Activated B cell treated with CpG ODN at 0.5 μM for 24 hours (primary cell): ENCODE measurements around the gene ARL15. TPM values are rescaled to one million over a fixed set of nuclear protein-coding genes. Genes with fewer than 3 reads are reported as not detected.

Experiments used
- ATAC-seq: fragments of 200-7000 bp; cut with Tn5 transposase; one replicate; pipeline ENCODE4 v1.10.0; 2021; ENCODE audit warnings: low read depth, mild to moderate bottlenecking, moderate library complexity
- CTCF ChIA-PET: fragments of 350-600 bp; sonication (Branson Sonifier 250); formaldehyde crosslinking; loops from one replicate; lab custom pipeline; 2021; ENCODE audit warnings: antibody characterized with exemption; lab: Charles Lee
- POLR2A ChIA-PET: fragments of 350-600 bp; sonication (Branson Sonifier 250); formaldehyde crosslinking; loops from one replicate; lab custom pipeline; 2021; ENCODE audit warnings: antibody characterized with exemption; lab: Charles Lee
- DNase-seq: peaks from one replicate; pipeline ENCODE4 v3.0.0; 2022
- H3K27ac Mint-ChIP-seq: one replicate; pipeline ENCODE4 v1.8.0; 2020; ENCODE audit warnings: mixed read lengths
- H3K27me3 Mint-ChIP-seq: one replicate; pipeline ENCODE4 v1.8.0; 2021; ENCODE audit warnings: mixed read lengths
- H3K36me3 Mint-ChIP-seq: one replicate; pipeline ENCODE4 v1.8.0; 2021; ENCODE audit warnings: low read depth, mixed read lengths
- H3K4me1 Mint-ChIP-seq: one replicate; pipeline ENCODE4 v1.8.0; 2021; ENCODE audit warnings: mixed read lengths
- H3K4me3 Mint-ChIP-seq: one replicate; pipeline ENCODE4 v1.8.0; 2020; ENCODE audit warnings: mild to moderate bottlenecking, mixed read lengths
- H3K9me3 Mint-ChIP-seq: one replicate; pipeline ENCODE4 v1.8.0; 2020; ENCODE audit warnings: mixed read lengths
- CTCF ChIP-seq: fragments of 200-600 bp; IDR thresholded peaks from one replicate; pipeline ENCODE4 v1.8.0; 2022; ENCODE audit warnings: antibody characterized with exemption, mild to moderate bottlenecking
- intact Hi-C: fragments of 100-400 bp; cut with micrococcal nuclease; formaldehyde crosslinking; loops from one replicate; pipeline ENCODE4 v1.15.1; 2024
- total RNA-seq: library from RNA; stranded (reverse); gene quantifications from 2 replicates; pipeline ENCODE4 v1.2.3, GENCODE V29; 2022

ARL15 gene
- total RNA-seq, 1 donor from 2014 or later = 17.5 TPM

- intact Hi-C loops = no loop called here
- no peaks in the 10 kb centered on the region for H3K36me3 Mint-ChIP-seq
- H3K9me3 Mint-ChIP-seq = peaks cover 8% of the 10 kb centered on the region
- H3K4me3 Mint-ChIP-seq = no peak overlapping the region
- POLR2A ChIA-PET = no interaction called here
- no peak overlapping the region for H3K27ac Mint-ChIP-seq
- no peak for TF ChIP-seq CTCF
- ATAC-seq = no peak
- CTCF ChIA-PET = no interaction called here
- no peaks in the 10 kb centered on the region for H3K4me1 Mint-ChIP-seq
- DNase-seq = no peak
- H3K27me3 Mint-ChIP-seq = peaks cover under 1% of the 10 kb centered on the region
Observed at GRCh38 chr5:54347221-54347865, 37.0 kb upstream of the ARL15 start.

GRCh38 chr5:54344653-54345052, 34.3 kb upstream of the ARL15 start:
- H3K4me3 Mint-ChIP-seq = no peak overlapping the region
- no peak overlapping the region for H3K27ac Mint-ChIP-seq
- TF ChIP-seq CTCF = no peak
- H3K27me3 Mint-ChIP-seq = no peaks in the 10 kb centered on the region
- no peak for DNase-seq
- ATAC-seq = no peak
- POLR2A ChIA-PET = no interaction called here
- intact Hi-C loops = no loop called here
- peaks cover 8% of the 10 kb centered on the region for H3K9me3 Mint-ChIP-seq
- no peaks in the 10 kb centered on the region for H3K36me3 Mint-ChIP-seq
- CTCF ChIA-PET = no interaction called here
- no peaks in the 10 kb centered on the region for H3K4me1 Mint-ChIP-seq

- ChIA-PET CTCF (no interaction called here), POLR2A (no interaction called here)
- Mint-ChIP-seq H3K27me3 (no peaks in the 10 kb centered on the region), H3K27ac (no peak overlapping the region), H3K4me3 (no peak overlapping the region), H3K36me3 (no peaks in the 10 kb centered on the region), H3K4me1 (no peaks in the 10 kb centered on the region), H3K9me3 (peaks cover 9% of the 10 kb centered on the region)
- ATAC-seq (no peak), DNase-seq (no peak)
- no peak for TF ChIP-seq CTCF
- intact Hi-C loops = no loop called here
Observed at GRCh38 chr5:54341971-54342370, 31.6 kb upstream of the ARL15 start.

GRCh38 chr5:54337523-54337922, 27.1 kb upstream of the ARL15 start:
- CTCF ChIA-PET = no interaction called here
- no peak for TF ChIP-seq CTCF
- ATAC-seq (no peak), DNase-seq (no peak)
- Mint-ChIP-seq H3K4me1 (no peaks in the 10 kb centered on the region), H3K27me3 (peaks cover 17% of the 10 kb centered on the region), H3K4me3 (no peak overlapping the region), H3K36me3 (no peaks in the 10 kb centered on the region), H3K9me3 (peaks cover 22% of the 10 kb centered on the region), H3K27ac (no peak overlapping the region)
- intact Hi-C loops = no loop called here
- POLR2A ChIA-PET = no interaction called here

GRCh38 chr5:54332720-54333119, 22.3 kb upstream of the ARL15 start:
- DNase-seq (no peak), ATAC-seq (no peak)
- intact Hi-C loops = no loop called here
- POLR2A ChIA-PET = no interaction called here
- no peak overlapping the region for H3K4me3 Mint-ChIP-seq
- TF ChIP-seq CTCF = no peak
- H3K4me1 Mint-ChIP-seq = no peaks in the 10 kb centered on the region
- no peak overlapping the region for H3K27ac Mint-ChIP-seq
- H3K27me3 Mint-ChIP-seq = peaks cover 35% of the 10 kb centered on the region
- CTCF ChIA-PET = no interaction called here
- H3K36me3 Mint-ChIP-seq = no peaks in the 10 kb centered on the region
- H3K9me3 Mint-ChIP-seq = peaks cover 20% of the 10 kb centered on the region
